IPS DF 6.9 (cell line): ENCODE data around the gene CYTH2.

Experiments
- DNase-seq: peaks from one replicate; pipeline ENCODE4 v3.0.0-alpha.2; 2013; ENCODE audit warnings: low read depth, low spot score
- H3K27ac ChIP-seq: one replicate; pipeline ENCODE4 v1.5.1; 2013; ENCODE audit warnings: low read length, control low read depth
- H3K27me3 ChIP-seq: 2 replicates; pipeline ENCODE4 v1.6.1; 2013; ENCODE audit warnings: mild to moderate bottlenecking, low read length; ENCODE audit not compliant: control insufficient read depth, insufficient read depth
- H3K36me3 ChIP-seq: 2 replicates; pipeline ENCODE4 v1.6.1; 2013; ENCODE audit warnings: low read length; ENCODE audit not compliant: control insufficient read depth, insufficient read depth
- H3K4me1 ChIP-seq: 2 replicates; pipeline ENCODE4 v1.6.1; 2013; ENCODE audit warnings: low read length; ENCODE audit not compliant: control insufficient read depth, insufficient read depth
- H3K4me3 ChIP-seq: 2 replicates; pipeline ENCODE4 v1.5.1; 2013; ENCODE audit warnings: mild to moderate bottlenecking, low read length
- H3K9me3 ChIP-seq: 2 replicates; pipeline ENCODE4 v1.6.1; 2013; ENCODE audit warnings: low read length, inconsistent platforms; ENCODE audit not compliant: control insufficient read depth, insufficient read depth
- WGBS: extraction: QIAGEN DNeasy Blood & Tissue Kit; methylation state at CpG from one replicate; pipeline ENCODE4 v1.1.7; 2013; ENCODE audit warnings: mixed read lengths, missing lambda C conversion rate; ENCODE audit not compliant: insufficient read length, insufficient coverage; 5-methylcytosine and 5-hydroxymethylcytosine counted together

The CYTH2 gene, protein sequence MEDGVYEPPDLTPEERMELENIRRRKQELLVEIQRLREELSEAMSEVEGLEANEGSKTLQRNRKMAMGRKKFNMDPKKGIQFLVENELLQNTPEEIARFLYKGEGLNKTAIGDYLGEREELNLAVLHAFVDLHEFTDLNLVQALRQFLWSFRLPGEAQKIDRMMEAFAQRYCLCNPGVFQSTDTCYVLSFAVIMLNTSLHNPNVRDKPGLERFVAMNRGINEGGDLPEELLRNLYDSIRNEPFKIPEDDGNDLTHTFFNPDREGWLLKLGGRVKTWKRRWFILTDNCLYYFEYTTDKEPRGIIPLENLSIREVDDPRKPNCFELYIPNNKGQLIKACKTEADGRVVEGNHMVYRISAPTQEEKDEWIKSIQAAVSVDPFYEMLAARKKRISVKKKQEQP

DNA sequence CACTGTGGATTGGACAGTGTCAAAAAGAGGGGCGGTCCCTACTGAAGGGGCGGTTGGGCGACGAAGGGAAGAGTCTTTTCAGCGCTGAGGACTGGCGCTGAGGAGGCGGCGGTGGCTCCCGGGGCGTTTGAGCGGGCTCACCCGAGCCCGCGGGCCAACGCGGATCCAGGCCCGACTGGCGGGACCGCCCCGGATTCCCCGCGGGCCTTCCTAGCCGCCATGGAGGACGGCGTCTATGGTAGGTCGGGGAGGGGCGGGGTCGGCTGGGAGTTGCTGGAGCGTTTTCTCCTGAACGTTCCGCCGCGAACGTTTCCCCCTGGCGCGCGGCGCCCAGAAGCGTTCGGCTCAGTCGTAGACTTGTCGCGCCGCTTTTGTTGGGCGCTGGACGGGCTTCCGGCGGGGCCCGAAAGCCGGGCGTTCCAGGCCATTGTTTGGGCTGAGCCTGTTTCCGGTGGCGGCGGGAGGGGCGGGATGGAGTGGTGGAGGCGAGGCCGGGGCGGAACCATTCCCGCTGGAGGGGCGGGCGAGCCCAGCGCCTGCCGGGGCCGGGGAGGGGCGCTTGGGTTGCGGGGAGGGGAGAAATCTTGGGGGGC lies at the start of gene CYTH2:
Gene CYTH2, plus strand, starts transcription at position 81 of the 593 bp plus-strand sequence. Its CDS starts 139 bp downstream, at position 220.
- no peaks in the 10 kb centered on the region for H3K9me3 ChIP-seq
- no peak within 1 kb of the TSS for H3K27ac ChIP-seq
- H3K36me3 ChIP-seq: peaks cover 37% of the 10 kb centered on the region
- DNase-seq: peak; percentile 50
- no CpG with 5 or more reads among the region's 66 CpGs for WGBS
- H3K4me1 ChIP-seq: no peaks in the 10 kb centered on the region
- H3K27me3 ChIP-seq: no peaks in the 10 kb centered on the region
- H3K4me3 ChIP-seq: peak within 1 kb of the TSS; percentile 90

DNA sequence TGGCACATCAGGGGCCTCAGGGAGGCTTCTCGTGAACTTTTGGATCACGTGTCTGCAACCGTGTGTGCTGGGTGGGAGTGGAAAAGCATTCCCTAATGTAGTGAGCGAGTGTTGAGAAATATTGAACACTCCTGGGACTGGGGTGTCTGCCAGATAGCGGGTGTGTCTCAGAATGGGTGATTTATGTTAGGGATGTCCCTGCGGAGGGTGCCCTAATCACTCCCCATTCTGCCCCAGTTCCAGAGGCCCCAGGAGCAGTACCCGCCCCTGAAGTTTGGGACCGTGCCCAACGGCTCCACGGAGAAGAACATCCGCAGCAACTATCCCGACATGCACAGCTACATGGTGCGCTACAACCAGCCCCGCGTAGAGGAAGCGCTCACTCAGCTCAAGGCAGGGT lies 47.6 kb upstream of the CYTH2 start:
- WGBS: no CpG with 5 or more reads among the region's 16 CpGs
- no peaks in the 10 kb centered on the region for H3K27me3 ChIP-seq
- no peak for DNase-seq
- no peak overlapping the region for H3K27ac ChIP-seq
- H3K4me3 ChIP-seq: no peak overlapping the region
- H3K9me3 ChIP-seq: no peaks in the 10 kb centered on the region
- H3K4me1 ChIP-seq: peaks cover 3% of the 10 kb centered on the region
- H3K36me3 ChIP-seq: no peaks in the 10 kb centered on the region

DNA sequence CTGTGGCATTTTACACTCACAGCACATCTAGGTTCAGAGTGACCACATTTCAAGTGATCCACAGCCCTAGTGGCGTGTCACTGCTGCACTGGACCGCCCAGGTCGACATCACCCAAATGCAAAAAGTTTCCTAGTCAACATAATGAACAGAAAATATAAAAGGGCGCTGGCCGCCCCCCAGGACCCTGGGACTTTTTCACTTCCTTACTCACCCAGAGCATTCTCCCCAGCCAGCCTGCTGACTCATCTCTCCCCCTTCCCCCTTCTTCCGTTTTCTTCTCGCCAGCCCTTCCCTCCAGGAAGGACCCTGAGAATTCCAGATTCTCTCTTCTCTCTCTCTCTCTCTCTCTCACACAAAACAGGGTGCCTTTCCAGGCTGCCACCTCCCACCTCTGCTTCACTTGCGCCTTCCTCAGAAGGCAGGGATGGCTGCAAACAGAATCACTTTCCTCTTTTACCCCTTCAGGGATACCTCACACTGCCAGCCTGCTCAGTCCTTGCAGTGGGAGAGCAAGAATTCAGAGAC lies 44.4 kb upstream of the CYTH2 start:
- Histone ChIP-seq H3K4me3 (no peak overlapping the region), H3K4me1 (0 out of 2 replicates have a peak, but pooled peaks cover 1% of the 10 kb centered on the region), H3K9me3 (no peaks in the 10 kb centered on the region), H3K27me3 (no peaks in the 10 kb centered on the region), H3K36me3 (no peaks in the 10 kb centered on the region), H3K27ac (no peak overlapping the region)
- no CpG with 5 or more reads among the region's 8 CpGs for WGBS
- no peak for DNase-seq

DNA sequence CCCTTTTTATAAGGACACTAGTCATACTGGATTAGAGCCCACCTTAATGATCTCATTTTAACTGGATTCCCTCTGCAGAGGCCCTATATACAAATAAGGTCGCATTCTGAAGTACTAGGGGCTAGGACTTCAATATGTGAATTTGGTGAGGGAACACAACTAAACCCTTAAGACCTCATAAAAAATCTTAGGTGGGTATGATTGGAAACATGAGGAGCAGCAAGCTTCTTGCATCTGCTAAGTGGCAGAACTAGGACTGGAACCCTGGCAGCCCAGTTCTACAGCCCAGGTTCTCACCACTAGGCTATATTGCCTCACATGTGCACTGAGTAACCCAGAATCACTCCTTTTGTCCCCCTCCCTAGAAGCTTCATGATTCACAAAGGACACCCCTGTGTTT lies 40.5 kb upstream of the CYTH2 start:
- H3K27me3 ChIP-seq: no peaks in the 10 kb centered on the region
- no peaks in the 10 kb centered on the region; the same call in 1 of the 2 replicates for H3K36me3 ChIP-seq
- H3K4me1 ChIP-seq: 0 out of 2 replicates have a peak, but pooled peaks cover 1% of the 10 kb centered on the region
- no peak overlapping the region for H3K27ac ChIP-seq
- H3K4me3 ChIP-seq: no peak overlapping the region
- no peak for DNase-seq
- no peaks in the 10 kb centered on the region for H3K9me3 ChIP-seq
- no CpG with 5 or more reads among the region's 1 CpG for WGBS

DNA sequence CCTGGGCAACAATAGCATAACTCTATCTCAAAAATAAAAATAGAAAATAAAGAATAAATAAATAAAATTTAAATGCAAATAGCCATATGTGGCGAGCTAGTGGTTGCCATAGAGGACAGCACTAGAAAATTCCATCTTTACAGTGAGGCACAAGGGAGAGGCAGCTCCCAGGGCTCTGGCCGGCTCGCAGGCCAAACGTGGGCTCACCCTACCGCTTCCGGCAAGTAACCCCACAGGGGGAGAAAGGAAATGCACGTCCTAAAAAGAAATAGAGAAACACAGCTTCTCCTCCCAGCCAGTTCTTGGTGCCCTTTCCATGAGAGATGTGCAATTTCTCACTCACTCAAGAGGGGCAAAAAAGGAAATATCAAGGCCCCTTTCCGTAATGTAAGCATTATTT lies 35.8 kb upstream of the CYTH2 start:
- Histone ChIP-seq H3K4me3 (no peak overlapping the region), H3K9me3 (no peaks in the 10 kb centered on the region), H3K36me3 (no peaks in the 10 kb centered on the region; the same call in 1 of the 2 replicates), H3K27ac (no peak overlapping the region), H3K4me1 (no peaks in the 10 kb centered on the region), H3K27me3 (no peaks in the 10 kb centered on the region)
- no peak for DNase-seq
- WGBS: no CpG with 5 or more reads among the region's 8 CpGs

DNA sequence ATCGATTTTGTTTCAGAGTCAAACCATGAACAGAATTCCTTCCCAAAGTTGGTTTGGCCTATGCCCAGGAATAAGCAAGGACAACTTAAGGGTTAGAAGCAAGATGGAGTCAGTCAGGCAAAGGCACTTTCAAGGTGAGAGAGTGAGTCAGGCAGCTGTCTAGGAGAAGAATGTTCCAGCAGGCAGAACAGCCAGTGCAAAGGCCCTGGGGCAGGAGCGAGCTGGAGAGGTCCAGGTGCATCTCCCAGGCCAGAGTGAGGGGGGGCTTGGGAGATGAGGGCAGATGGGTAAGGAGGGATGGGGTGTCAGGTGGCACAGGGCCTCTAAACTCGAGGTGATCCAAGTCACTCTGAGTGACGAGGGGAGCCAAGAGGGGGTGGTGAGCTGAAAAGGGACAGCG lies 32.6 kb upstream of the CYTH2 start:
- no CpG with 5 or more reads among the region's 5 CpGs for WGBS

DNA sequence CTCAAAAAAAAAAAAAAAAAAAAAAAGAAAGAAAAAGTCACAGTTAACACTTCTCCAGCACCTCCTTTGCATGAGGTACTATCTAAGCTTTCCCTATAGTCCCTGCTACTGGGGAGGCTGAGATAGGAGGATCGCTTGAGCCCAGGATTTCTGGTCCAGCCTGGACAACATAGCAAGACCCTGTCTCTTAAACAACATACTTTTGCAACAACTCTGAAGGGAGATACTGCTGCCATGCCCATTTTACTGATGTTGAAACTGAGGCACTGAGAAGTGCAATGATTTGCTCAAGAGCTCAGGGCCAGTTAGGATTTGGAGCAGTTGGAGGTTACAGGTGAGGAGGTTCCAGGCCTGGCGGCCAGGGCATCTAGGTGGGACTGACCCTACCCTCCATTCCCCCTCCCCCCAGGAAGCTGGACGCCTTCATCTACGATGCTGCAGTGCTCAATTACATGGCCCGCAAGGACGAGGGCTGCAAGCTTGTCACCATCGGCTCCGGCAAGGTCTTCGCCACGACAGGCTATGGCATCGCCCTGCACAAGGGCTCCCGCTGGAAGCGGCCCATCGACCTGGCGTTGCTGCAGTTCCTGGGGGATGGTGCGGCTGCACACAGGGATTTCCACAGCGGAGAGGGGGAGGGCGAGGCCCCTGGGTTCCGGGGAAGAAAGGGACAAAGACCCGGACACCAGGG lies 27.7 kb upstream of the CYTH2 start:
- Histone ChIP-seq H3K27ac (no peak overlapping the region), H3K4me3 (no peak overlapping the region), H3K27me3 (no peaks in the 10 kb centered on the region), H3K36me3 (peaks cover 2% of the 10 kb centered on the region; the same call in 1 of the 2 replicates), H3K9me3 (no peaks in the 10 kb centered on the region), H3K4me1 (peaks cover 3% of the 10 kb centered on the region)
- WGBS: no CpG with 5 or more reads among the region's 20 CpGs
- DNase-seq: no peak

More for the DNA sequence above, 32.6 kb upstream of the CYTH2 start:
- H3K9me3 ChIP-seq: no peaks in the 10 kb centered on the region
- H3K27ac ChIP-seq: no peak overlapping the region
- H3K36me3 ChIP-seq: no peaks in the 10 kb centered on the region
- no peaks in the 10 kb centered on the region for H3K4me1 ChIP-seq
- DNase-seq: no peak
- H3K27me3 ChIP-seq: no peaks in the 10 kb centered on the region
- no peak overlapping the region for H3K4me3 ChIP-seq

DNA sequence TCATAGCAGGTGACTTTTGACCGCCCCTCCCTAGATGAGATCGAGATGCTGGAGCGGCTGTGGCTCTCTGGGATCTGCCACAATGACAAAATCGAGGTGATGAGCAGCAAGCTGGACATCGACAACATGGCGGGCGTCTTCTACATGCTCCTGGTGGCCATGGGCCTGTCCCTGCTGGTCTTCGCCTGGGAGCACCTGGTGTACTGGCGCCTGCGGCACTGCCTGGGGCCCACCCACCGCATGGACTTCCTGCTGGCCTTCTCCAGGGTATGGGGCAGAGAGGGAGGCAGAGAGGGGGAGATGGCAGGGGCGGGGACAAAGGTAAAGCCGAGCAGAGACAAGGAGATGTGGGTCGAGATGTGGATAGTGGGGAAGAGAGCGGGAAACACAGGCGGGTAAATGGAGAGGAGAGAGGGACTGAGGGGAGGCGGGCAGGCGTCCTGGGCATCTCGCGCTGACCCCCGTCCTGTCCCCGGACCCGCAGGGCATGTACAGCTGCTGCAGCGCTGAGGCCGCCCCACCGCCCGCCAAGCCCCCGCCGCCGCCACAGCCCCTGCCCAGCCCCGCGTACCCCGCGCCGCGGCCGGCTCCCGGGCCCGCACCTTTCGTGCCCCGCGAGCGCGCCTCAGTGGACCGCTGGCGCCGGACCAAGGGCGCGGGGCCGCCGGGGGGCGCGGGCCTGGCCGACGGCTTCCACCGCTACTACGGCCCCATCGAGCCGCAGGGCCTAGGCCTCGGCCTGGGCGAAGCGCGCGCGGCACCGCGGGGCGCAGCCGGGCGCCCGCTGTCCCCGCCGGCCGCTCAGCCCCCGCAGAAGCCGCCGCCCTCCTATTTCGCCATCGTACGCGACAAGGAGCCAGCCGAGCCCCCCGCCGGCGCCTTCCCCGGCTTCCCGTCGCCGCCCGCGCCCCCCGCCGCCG lies 26.8 kb upstream of the CYTH2 start:
- no peaks in the 10 kb centered on the region for H3K9me3 ChIP-seq
- H3K27ac ChIP-seq: no peak overlapping the region
- no peak for DNase-seq
- peaks cover 3% of the 10 kb centered on the region for H3K4me1 ChIP-seq
- WGBS: no CpG with 5 or more reads among the region's 94 CpGs
- no peaks in the 10 kb centered on the region for H3K27me3 ChIP-seq
- H3K4me3 ChIP-seq: no peak overlapping the region
- H3K36me3 ChIP-seq: peaks cover 2% of the 10 kb centered on the region; the same call in 1 of the 2 replicates

DNA sequence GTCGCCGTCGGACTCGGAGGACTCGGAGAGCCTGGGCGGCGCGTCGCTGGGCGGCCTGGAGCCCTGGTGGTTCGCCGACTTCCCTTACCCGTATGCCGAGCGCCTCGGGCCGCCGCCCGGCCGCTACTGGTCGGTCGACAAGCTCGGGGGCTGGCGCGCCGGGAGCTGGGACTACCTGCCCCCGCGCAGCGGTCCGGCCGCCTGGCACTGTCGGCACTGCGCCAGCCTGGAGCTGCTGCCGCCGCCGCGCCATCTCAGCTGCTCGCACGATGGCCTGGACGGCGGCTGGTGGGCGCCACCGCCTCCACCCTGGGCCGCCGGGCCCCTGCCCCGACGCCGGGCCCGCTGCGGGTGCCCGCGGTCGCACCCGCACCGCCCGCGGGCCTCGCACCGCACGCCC lies 25.9 kb upstream of the CYTH2 start:
- no CpG with 5 or more reads among the region's 60 CpGs for WGBS
- peak overlapping the region; percentile 19 for H3K4me3 ChIP-seq

More for the DNA sequence above, 25.9 kb upstream of the CYTH2 start:
- Histone ChIP-seq H3K36me3 (peaks cover 4% of the 10 kb centered on the region; the same call in 1 of the 2 replicates), H3K9me3 (no peaks in the 10 kb centered on the region), H3K4me1 (peaks cover 3% of the 10 kb centered on the region), H3K27ac (no peak overlapping the region), H3K27me3 (no peaks in the 10 kb centered on the region)
- no peak for DNase-seq
